Measurements from ENCODE around the gene CDH12. TPM values are rescaled to one million over a fixed set of nuclear protein-coding genes. Genes with fewer than 3 reads are reported as not detected.

Gene CDH12
- total RNA-seq, 1 donor from 2014 or later: not detected

- Histone ChIP-seq H3K9ac (ENCODE audit: low read length) (no peak overlapping the region), H3K36me3 (ENCODE audit: insufficient read depth, low read length) (no peaks in the 10 kb centered on the region), H3K27ac (ENCODE audit: low read depth, low read length) (no peak overlapping the region), H3K27me3 (ENCODE audit: insufficient read depth, low read length) (no peaks in the 10 kb centered on the region), H3K9me3 (ENCODE audit: insufficient read depth, low read depth, low read length) (peaks cover 2% of the 10 kb centered on the region), H3K79me2 (ENCODE audit: insufficient read depth, low read length) (no peaks in the 10 kb centered on the region), H4K20me1 (ENCODE audit: insufficient read depth, low read length) (no peaks in the 10 kb centered on the region), H3K4me2 (ENCODE audit: low read length) (no peak overlapping the region), H2AFZ (ENCODE audit: low read depth, low read length) (no peak overlapping the region), H3K4me3 (ENCODE audit: insufficient read depth, low read depth, low read length) (no peak overlapping the region), H3K4me1 (ENCODE audit: insufficient read depth, low read length) (no peaks in the 10 kb centered on the region)
- no peak for DNase-seq (ENCODE audit: low read depth)
- Mint-ChIP-seq H3K27ac (ENCODE audit: unreplicated experiment) (no peak overlapping the region), H3K4me1 (ENCODE audit: low read depth, unreplicated experiment) (no peaks in the 10 kb centered on the region), H3K9me3 (ENCODE audit: unreplicated experiment) (peaks cover 2% of the 10 kb centered on the region), H3K36me3 (ENCODE audit: low read depth, unreplicated experiment) (no peaks in the 10 kb centered on the region), H3K4me3 (ENCODE audit: unreplicated experiment) (no peak overlapping the region), H3K27me3 (ENCODE audit: low read depth, unreplicated experiment) (no peaks in the 10 kb centered on the region)
- TF ChIP-seq EZH2 (IDR thresholded peaks at IDR 0.05; ENCODE audit: insufficient read depth, low read length): no peak
- TF ChIP-seq, protein P1, sequence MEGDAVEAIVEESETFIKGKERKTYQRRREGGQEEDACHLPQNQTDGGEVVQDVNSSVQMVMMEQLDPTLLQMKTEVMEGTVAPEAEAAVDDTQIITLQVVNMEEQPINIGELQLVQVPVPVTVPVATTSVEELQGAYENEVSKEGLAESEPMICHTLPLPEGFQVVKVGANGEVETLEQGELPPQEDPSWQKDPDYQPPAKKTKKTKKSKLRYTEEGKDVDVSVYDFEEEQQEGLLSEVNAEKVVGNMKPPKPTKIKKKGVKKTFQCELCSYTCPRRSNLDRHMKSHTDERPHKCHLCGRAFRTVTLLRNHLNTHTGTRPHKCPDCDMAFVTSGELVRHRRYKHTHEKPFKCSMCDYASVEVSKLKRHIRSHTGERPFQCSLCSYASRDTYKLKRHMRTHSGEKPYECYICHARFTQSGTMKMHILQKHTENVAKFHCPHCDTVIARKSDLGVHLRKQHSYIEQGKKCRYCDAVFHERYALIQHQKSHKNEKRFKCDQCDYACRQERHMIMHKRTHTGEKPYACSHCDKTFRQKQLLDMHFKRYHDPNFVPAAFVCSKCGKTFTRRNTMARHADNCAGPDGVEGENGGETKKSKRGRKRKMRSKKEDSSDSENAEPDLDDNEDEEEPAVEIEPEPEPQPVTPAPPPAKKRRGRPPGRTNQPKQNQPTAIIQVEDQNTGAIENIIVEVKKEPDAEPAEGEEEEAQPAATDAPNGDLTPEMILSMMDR (IDR thresholded peaks at IDR 0.05; ENCODE audit: insufficient read depth, low read depth, low read length): no peak
- FAIRE-seq: no peak
Measured at GRCh38 chr5:22899341-22899740, 46.2 kb upstream of the CDH12 start.

GRCh38 chr5:22896152-22896551 is 43.0 kb upstream of the CDH12 start:
- peaks cover 2% of the 10 kb centered on the region for H3K9me3 Mint-ChIP-seq (ENCODE audit: unreplicated experiment)
- Histone ChIP-seq H3K27me3 (ENCODE audit: insufficient read depth, low read length) (no peaks in the 10 kb centered on the region), H2AFZ (ENCODE audit: low read depth, low read length) (no peak overlapping the region), H3K27ac (ENCODE audit: low read depth, low read length) (no peak overlapping the region), H3K36me3 (ENCODE audit: insufficient read depth, low read length) (no peaks in the 10 kb centered on the region), H4K20me1 (ENCODE audit: insufficient read depth, low read length) (no peaks in the 10 kb centered on the region), H3K9me3 (ENCODE audit: insufficient read depth, low read depth, low read length) (no peaks in the 10 kb centered on the region), H3K4me1 (ENCODE audit: insufficient read depth, low read length) (no peaks in the 10 kb centered on the region), H3K4me3 (ENCODE audit: insufficient read depth, low read depth, low read length) (no peak overlapping the region), H3K79me2 (ENCODE audit: insufficient read depth, low read length) (no peaks in the 10 kb centered on the region), H3K4me2 (ENCODE audit: low read length) (no peak overlapping the region), H3K9ac (ENCODE audit: low read length) (no peak overlapping the region)
- no peaks in the 10 kb centered on the region for H3K27me3 Mint-ChIP-seq (ENCODE audit: low read depth, unreplicated experiment)
- no peaks in the 10 kb centered on the region for H3K36me3 Mint-ChIP-seq (ENCODE audit: low read depth, unreplicated experiment)
- no peaks in the 10 kb centered on the region for H3K4me1 Mint-ChIP-seq (ENCODE audit: low read depth, unreplicated experiment)
- FAIRE-seq (no peak), DNase-seq (ENCODE audit: low read depth) (no peak)
- no peak overlapping the region for H3K27ac Mint-ChIP-seq (ENCODE audit: unreplicated experiment)
- H3K4me3 Mint-ChIP-seq (ENCODE audit: unreplicated experiment): no peak overlapping the region
- no peak for TF ChIP-seq EZH2 (IDR thresholded peaks at IDR 0.05; ENCODE audit: insufficient read depth, low read length)
- TF ChIP-seq, protein P1 (IDR thresholded peaks at IDR 0.05; ENCODE audit: insufficient read depth, low read depth, low read length): no peak

DNA sequence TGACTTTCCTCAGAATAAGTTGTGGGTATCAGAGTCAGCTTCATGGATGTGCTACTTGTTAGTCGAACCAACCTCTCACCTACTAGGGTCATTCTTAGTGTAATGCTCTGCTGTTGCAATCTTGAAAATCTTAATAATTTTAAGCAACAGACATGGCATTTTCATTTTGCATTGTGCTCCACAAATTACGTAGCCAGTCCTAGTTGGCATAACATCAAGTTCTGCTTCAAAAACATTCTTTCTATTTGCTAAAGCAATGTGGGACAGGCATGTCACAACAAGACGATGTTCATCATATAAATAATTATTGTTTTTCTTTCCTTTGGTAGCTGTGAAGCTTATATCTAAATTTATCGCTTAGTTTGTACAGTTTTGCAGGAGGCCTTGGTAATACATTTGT is 39.3 kb upstream of the CDH12 start:
- Histone ChIP-seq H3K4me1 (ENCODE audit: insufficient read depth, low read length) (no peaks in the 10 kb centered on the region), H3K27ac (ENCODE audit: low read depth, low read length) (no peak overlapping the region), H3K9ac (ENCODE audit: low read length) (no peak overlapping the region), H3K9me3 (ENCODE audit: insufficient read depth, low read depth, low read length) (no peaks in the 10 kb centered on the region), H4K20me1 (ENCODE audit: insufficient read depth, low read length) (no peaks in the 10 kb centered on the region), H3K79me2 (ENCODE audit: insufficient read depth, low read length) (no peaks in the 10 kb centered on the region), H2AFZ (ENCODE audit: low read depth, low read length) (no peak overlapping the region), H3K36me3 (ENCODE audit: insufficient read depth, low read length) (no peaks in the 10 kb centered on the region), H3K27me3 (ENCODE audit: insufficient read depth, low read length) (no peaks in the 10 kb centered on the region), H3K4me3 (ENCODE audit: insufficient read depth, low read depth, low read length) (no peak overlapping the region), H3K4me2 (ENCODE audit: low read length) (no peak overlapping the region)
- no peaks in the 10 kb centered on the region for H3K27me3 Mint-ChIP-seq (ENCODE audit: low read depth, unreplicated experiment)
- H3K36me3 Mint-ChIP-seq (ENCODE audit: low read depth, unreplicated experiment): no peaks in the 10 kb centered on the region
- H3K4me1 Mint-ChIP-seq (ENCODE audit: low read depth, unreplicated experiment): no peaks in the 10 kb centered on the region
- no peak for FAIRE-seq
- TF ChIP-seq, protein P1 (IDR thresholded peaks at IDR 0.05; ENCODE audit: insufficient read depth, low read depth, low read length): no peak
- no peak for TF ChIP-seq EZH2 (IDR thresholded peaks at IDR 0.05; ENCODE audit: insufficient read depth, low read length)
- no peak overlapping the region for H3K27ac Mint-ChIP-seq (ENCODE audit: unreplicated experiment)
- DNase-seq (ENCODE audit: low read depth): no peak
- no peaks in the 10 kb centered on the region for H3K9me3 Mint-ChIP-seq (ENCODE audit: unreplicated experiment)
- no peak overlapping the region for H3K4me3 Mint-ChIP-seq (ENCODE audit: unreplicated experiment)
